ENCODE results near the gene YTHDF1. TPM values are rescaled to one million over a fixed set of nuclear protein-coding genes. Genes with fewer than 3 reads are reported as not detected.
"Not testable (repeated sequence)": the region's sequence is repeated elsewhere in the genome, so short reads cannot be mapped to it uniquely, and the experiment has no call there.

Gene YTHDF1
- polyA plus RNA-seq, 1 donor from 2014 or later: 36.9 TPM

- H3K4me2 ChIP-seq (ENCODE audit: low read length); H3K27ac ChIP-seq (ENCODE audit: low read length); H3K36me3 ChIP-seq (ENCODE audit: insufficient read depth, low read length); H3K9me2 ChIP-seq (ENCODE audit: insufficient read depth, low read length); H3K9ac ChIP-seq (ENCODE audit: low read length); H3K9me3 ChIP-seq (ENCODE audit: low read length); H3K4me3 ChIP-seq (ENCODE audit: low read length); H4K20me1 ChIP-seq (ENCODE audit: insufficient read depth); H2AFZ ChIP-seq (ENCODE audit: low read depth, low read length); H3K79me2 ChIP-seq (replicated peaks; ENCODE audit: insufficient read depth, low read length); H3F3A ChIP-seq (ENCODE audit: insufficient read depth, low read length, poor library complexity, severe bottlenecking); H3K27me3 ChIP-seq (ENCODE audit: insufficient read depth, low read depth, low read length): not testable (repeated sequence)
Observed at GRCh38 chr20:63157431-63157830, 58.5 kb downstream of the YTHDF1 start.

- Histone ChIP-seq H3K9me3 (ENCODE audit: low read length) (no peaks in the 10 kb centered on the region), H4K20me1 (ENCODE audit: insufficient read depth) (no peaks in the 10 kb centered on the region), H3K27me3 (ENCODE audit: insufficient read depth, low read depth, low read length) (no peaks in the 10 kb centered on the region), H3K36me3 (ENCODE audit: insufficient read depth, low read length) (no peaks in the 10 kb centered on the region), H3K79me2 (replicated peaks; ENCODE audit: insufficient read depth, low read length) (no peaks in the 10 kb centered on the region), H3K27ac (ENCODE audit: low read length) (no peak overlapping the region), H2AFZ (ENCODE audit: low read depth, low read length) (no peak overlapping the region), H3K9ac (ENCODE audit: low read length) (no peak overlapping the region), H3K9me2 (ENCODE audit: insufficient read depth, low read length) (no peaks in the 10 kb centered on the region), H3K4me2 (ENCODE audit: low read length) (no peak overlapping the region), H3K4me3 (ENCODE audit: low read length) (no peak overlapping the region), H3F3A (ENCODE audit: insufficient read depth, low read length, poor library complexity, severe bottlenecking) (no peaks in the 10 kb centered on the region)
- TF ChIP-seq EP300 (conservative IDR thresholded peaks at IDR 0.05; ENCODE audit: poor library complexity, severe bottlenecking): no peak
- no peak for TF ChIP-seq EZH2 (IDR thresholded peaks at IDR 0.05; ENCODE audit: borderline replicate concordance, insufficient read depth, low read length, poor library complexity, severe bottlenecking)
- TF ChIP-seq, protein P1, sequence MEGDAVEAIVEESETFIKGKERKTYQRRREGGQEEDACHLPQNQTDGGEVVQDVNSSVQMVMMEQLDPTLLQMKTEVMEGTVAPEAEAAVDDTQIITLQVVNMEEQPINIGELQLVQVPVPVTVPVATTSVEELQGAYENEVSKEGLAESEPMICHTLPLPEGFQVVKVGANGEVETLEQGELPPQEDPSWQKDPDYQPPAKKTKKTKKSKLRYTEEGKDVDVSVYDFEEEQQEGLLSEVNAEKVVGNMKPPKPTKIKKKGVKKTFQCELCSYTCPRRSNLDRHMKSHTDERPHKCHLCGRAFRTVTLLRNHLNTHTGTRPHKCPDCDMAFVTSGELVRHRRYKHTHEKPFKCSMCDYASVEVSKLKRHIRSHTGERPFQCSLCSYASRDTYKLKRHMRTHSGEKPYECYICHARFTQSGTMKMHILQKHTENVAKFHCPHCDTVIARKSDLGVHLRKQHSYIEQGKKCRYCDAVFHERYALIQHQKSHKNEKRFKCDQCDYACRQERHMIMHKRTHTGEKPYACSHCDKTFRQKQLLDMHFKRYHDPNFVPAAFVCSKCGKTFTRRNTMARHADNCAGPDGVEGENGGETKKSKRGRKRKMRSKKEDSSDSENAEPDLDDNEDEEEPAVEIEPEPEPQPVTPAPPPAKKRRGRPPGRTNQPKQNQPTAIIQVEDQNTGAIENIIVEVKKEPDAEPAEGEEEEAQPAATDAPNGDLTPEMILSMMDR (IDR thresholded peaks at IDR 0.05; ENCODE audit: poor library complexity, severe bottlenecking): no peak
- no peak for TF ChIP-seq TAF1 (IDR thresholded peaks at IDR 0.05; ENCODE audit: low read depth)
- TF ChIP-seq MXI1 (conservative IDR thresholded peaks at IDR 0.05; ENCODE audit: poor library complexity, severe bottlenecking): no peak
- no peak for TF ChIP-seq REST (IDR thresholded peaks at IDR 0.05; ENCODE audit: borderline replicate concordance)
- no peak for TF ChIP-seq RAD21 (conservative IDR thresholded peaks at IDR 0.05)
- no peak for TF ChIP-seq POLR2AphosphoS5 (IDR thresholded peaks at IDR 0.05)
- TF ChIP-seq SMC3 (conservative IDR thresholded peaks at IDR 0.05; ENCODE audit: poor library complexity): no peak
Observed at GRCh38 chr20:63156221-63156671, 59.7 kb downstream of the YTHDF1 start.

All from neural cell (in vitro differentiated cells).